HS-5 (cell line): ENCODE measurements around the gene PSMG3.

Experiments used
- DNase-seq: peaks from one replicate; pipeline ENCODE4 v3.0.0-alpha.2; 2012; ENCODE audit warnings: low read depth

PSMG3 gene, protein sequence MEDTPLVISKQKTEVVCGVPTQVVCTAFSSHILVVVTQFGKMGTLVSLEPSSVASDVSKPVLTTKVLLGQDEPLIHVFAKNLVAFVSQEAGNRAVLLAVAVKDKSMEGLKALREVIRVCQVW

GRCh38 chr7:1569833-1570632, at the start of gene PSMG3:
Gene PSMG3 (minus strand): TSS chr7:1570032. CDS start chr7:1569339, 693 bp downstream.
- peak; percentile 46 for DNase-seq

GRCh38 chr7:1618475-1618874, 48.6 kb upstream of the PSMG3 start:
- DNase-seq: no peak

- no peak for DNase-seq
Measured at GRCh38 chr7:1617957-1618356, 48.1 kb upstream of the PSMG3 start.

GRCh38 chr7:1616741-1617140, 46.9 kb upstream of the PSMG3 start:
- DNase-seq: no peak

- DNase-seq: peak; percentile 93
Measured at GRCh38 chr7:1611708-1612241, 41.9 kb upstream of the PSMG3 start.

DNA sequence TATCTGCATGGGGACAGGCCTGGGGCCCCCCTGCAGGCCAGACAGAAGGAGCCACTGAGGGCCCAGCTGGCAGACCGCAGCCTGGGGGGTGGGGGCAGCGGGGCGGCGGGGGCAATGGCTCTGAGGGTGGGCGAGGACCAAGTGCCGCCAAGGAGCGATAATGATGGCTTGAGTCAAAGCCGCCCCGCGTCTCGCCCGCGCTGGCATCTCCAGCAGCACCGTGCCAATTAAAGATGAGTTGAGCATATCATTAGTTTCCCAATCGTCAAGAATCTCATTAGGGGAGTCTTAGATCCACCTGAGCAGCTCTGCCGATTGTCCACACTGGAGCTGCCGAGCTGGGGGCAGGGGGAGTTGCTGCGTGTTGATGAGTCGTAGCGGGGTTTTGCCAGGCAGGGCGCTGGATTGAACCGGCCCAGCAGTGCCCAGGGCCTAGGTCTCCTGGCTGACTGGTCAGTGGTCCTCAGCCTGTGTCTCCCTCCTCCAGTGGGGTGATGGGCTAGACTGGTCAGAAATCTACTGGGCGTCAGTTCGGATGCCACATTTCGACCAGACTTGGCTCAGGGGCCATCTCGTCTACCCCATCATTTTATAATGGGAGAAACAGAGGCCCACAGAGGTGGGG, 41.0 kb upstream of the PSMG3 start:
- no peak for DNase-seq

- DNase-seq: no peak
Measured at GRCh38 chr7:1610013-1610677, 40.3 kb upstream of the PSMG3 start.

DNA sequence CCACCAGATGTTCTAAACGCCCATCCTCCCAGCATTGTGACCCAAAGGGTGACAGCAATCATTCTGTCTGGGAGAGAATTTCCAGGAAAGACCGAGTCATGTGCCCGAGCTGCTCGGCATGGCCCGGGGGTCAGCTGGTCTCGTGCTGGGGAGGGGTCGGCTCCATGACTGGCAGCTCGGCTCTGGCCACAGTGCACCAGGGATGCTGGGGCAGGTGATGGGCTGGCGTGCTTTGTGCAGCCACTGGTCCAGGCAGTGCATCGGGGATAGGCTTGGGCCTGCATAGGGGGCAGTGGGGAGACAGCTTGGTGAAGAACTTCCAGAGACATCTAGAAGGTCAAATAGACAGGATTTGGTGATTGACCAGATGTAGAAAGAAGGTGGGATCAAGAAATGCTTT, 39.2 kb upstream of the PSMG3 start:
- no peak for DNase-seq

GRCh38 chr7:1608318-1608717, 38.5 kb upstream of the PSMG3 start:
- DNase-seq: no peak

DNA sequence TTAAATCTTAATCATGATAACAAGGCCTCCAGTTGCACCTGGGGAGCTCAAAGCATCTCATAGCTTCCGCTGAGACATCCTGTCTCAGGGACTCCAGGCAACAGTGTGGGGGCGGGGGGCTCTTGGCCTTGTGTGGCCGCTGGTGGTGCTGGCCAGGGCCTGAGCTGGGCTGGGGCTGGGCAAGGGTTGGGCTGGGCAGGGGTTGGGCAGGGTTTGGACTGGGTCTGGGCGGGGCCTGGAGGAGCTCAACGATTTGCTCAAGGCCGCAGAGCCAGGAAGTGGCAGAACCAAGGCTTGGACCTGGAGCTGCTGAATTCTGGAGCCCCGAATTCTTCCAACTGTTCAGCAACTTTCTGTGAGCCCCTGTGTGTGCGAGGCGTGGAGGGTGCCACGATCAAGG, 37.9 kb upstream of the PSMG3 start:
- DNase-seq: no peak

- no peak for DNase-seq
Measured at GRCh38 chr7:1607001-1607400, 37.2 kb upstream of the PSMG3 start.

DNA sequence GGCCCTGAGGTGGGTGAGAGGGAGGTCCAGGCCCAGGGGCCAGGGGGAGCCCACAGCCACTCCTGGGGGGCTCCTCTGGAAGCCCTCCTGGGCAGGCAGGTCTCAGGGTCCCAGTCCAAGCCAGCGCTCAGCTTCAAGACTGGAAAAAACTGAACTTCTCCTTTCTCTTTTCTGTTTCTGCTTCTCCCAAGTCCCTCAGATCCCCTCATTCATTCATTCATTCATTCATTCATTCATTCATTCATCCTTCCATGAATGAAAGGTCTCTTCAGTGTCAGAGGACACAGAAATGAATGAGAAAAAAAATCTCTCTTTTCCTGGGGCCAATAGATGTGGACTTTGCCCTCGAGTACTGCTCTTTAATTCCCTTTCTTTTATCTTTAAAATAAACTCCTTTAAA, 34.6 kb upstream of the PSMG3 start:
- DNase-seq: no peak

DNA sequence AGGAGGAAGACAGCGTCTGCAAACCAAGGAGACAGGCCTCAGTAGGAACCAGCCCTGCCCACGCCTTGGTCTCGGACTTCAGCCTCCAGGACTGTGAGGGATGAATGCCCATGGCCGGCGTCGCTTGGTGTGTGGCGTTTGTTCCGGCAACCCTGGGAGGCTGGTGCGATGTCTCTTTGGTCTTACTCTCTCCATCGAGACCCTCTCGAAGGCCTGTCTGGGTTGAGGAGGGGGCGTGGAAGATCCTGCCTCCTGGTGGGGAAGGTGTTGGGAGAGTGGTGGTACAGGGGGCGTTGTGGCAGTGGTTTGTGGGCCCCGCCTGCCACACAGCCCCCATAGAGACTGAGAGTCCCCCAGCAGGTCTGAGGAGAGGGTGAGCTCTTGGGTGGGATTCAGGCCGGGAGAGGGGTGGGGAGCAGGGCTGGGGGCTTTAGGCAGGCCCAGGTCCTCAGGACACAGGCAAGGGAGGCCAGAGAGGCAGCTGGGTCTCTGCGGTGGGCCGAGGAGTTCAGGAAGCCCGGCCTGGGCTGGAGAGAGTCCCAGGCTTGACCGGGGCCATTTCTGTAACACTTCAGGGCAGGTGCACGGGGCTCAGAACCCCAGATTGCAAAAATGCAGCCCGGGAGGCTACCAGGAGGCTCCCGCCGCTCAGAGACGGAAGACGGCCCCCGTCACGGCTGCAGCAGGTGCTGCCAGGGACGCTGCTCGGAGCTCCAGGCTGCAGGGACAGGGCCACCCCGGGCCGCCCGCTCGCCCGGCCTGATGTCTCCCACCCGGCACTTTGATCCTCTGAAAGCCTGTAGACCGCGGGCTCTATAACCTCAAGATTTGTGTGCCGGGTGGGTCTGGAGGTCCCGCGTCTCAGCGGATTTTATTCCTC, 33.8 kb upstream of the PSMG3 start:
- no peak for DNase-seq

GRCh38 chr7:1602386-1602785, 32.6 kb upstream of the PSMG3 start:
- no peak for DNase-seq

GRCh38 chr7:1601956-1602355, 32.1 kb upstream of the PSMG3 start:
- DNase-seq: no peak

DNA sequence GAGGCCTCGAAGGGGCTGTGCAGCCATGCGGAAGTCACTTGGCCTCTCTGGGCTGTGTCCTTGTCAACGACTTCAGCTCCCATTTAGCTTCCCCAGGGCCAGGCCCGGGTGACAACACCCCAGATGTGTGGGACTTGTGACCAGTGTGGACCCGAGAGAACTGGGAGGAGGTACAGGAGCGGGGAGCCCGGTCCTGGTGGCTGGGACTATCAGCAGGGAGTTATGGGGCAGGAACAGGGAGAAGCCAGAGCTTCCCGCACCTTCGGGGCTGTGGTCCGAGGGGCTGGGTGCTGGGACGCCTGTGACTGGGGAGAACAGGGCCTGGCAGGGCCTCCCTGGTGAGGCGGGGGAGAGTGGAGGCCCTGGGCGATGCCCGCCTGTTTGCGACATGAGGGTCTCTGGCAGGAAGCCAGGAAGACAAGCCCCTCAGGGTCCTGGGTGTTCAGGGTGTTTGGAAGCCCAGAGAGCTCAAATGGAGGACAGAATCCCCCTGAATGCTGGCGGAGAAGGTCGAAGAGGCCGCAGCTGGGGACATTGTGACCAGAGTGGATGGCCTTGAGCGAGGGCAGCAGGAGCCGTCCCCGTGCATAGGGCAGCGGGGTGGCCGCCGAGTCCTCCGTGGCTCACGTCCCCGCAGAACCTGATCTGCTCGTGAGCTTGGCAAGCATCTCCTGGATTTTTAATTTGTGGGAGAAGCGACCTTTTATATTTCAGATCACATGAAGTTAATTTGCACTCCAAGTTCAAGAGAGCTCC, 30.0 kb upstream of the PSMG3 start:
- DNase-seq: no peak

GRCh38 chr7:1598961-1599639, 29.3 kb upstream of the PSMG3 start:
- no peak for DNase-seq

DNA sequence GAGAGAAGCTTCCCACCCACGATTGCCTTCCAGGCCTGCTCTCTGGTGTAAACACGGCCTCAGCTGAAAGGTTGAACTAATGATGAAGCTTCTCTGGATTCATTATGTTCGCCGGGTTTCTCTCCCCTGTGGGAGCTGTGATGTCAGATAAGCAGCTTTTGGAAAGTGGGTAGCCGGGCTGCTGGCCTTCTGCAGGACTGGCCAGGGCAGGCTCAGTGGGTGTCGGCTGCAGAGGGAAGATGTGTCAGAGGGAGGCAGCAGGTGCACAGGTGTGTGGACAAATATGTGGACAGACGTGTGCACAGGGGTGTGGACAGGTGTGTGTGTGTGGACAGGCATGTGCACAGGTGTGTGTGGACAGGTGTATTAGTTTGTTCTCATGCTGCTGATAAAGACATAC, 28.5 kb upstream of the PSMG3 start:
- DNase-seq: no peak

- no peak for DNase-seq
Measured at GRCh38 chr7:1597791-1598190, 28.0 kb upstream of the PSMG3 start.

- no peak for DNase-seq
Measured at GRCh38 chr7:1597066-1597760, 27.4 kb upstream of the PSMG3 start.
